Mesendoderm (in vitro differentiated cells): ENCODE data around the gene KY.

Experiments used
- DNase-seq: peaks from one replicate; pipeline ENCODE4 v3.0.0; 2013
- H2AK5ac ChIP-seq: 2 replicates; pipeline ENCODE4 v1.6.1; 2013; ENCODE audit warnings: low read length, inconsistent platforms
- H2BK120ac ChIP-seq: 2 replicates; pipeline ENCODE4 v1.6.1; 2013; ENCODE audit warnings: low read depth, mild to moderate bottlenecking, low read length, moderate library complexity, mixed read lengths
- H2BK15ac ChIP-seq: replicated peaks from 2 replicates; pipeline ENCODE4 v1.6.1; 2013; ENCODE audit warnings: low read depth, mild to moderate bottlenecking, moderate library complexity
- H2BK5ac ChIP-seq: 2 replicates; pipeline ENCODE4 v1.6.1; 2013; ENCODE audit warnings: low read length, inconsistent platforms
- H3K18ac ChIP-seq: 2 replicates; pipeline ENCODE4 v1.6.1; 2013; ENCODE audit warnings: mild to moderate bottlenecking, low read length, mixed read lengths
- H3K23ac ChIP-seq: one replicate; pipeline ENCODE4 v1.6.1; 2013; ENCODE audit warnings: low read length
- H3K27ac ChIP-seq: 2 replicates; pipeline ENCODE4 v1.5.1; 2013; ENCODE audit warnings: low read depth, mild to moderate bottlenecking, inconsistent platforms, low read length, moderate library complexity
- H3K27me3 ChIP-seq: 2 replicates; pipeline ENCODE4 v1.6.1; 2013; ENCODE audit warnings: low read length, control low read depth, mild to moderate bottlenecking, inconsistent platforms; ENCODE audit not compliant: insufficient read depth, poor library complexity
- H3K36me3 ChIP-seq: 2 replicates; pipeline ENCODE4 v1.6.1; 2013; ENCODE audit warnings: low read length, inconsistent platforms; ENCODE audit not compliant: control insufficient read depth, insufficient read depth
- H3K4ac ChIP-seq: one replicate; pipeline ENCODE4 v1.6.1; 2013; ENCODE audit warnings: low read depth, mild to moderate bottlenecking, low read length, moderate library complexity
- H3K4me1 ChIP-seq: 2 replicates; pipeline ENCODE4 v1.6.1; 2013; ENCODE audit warnings: low read depth, low read length, inconsistent platforms; ENCODE audit not compliant: control insufficient read depth
- H3K4me2 ChIP-seq: 2 replicates; pipeline ENCODE4 v1.6.1; 2013; ENCODE audit warnings: low read length
- H3K4me3 ChIP-seq: 2 replicates; pipeline ENCODE4 v1.5.1; 2013; ENCODE audit warnings: mild to moderate bottlenecking, low read length
- H3K56ac ChIP-seq: one replicate; pipeline ENCODE4 v1.6.1; 2013; ENCODE audit warnings: low read length
- H3K79me1 ChIP-seq: 2 replicates; pipeline ENCODE4 v1.6.1; 2013; ENCODE audit warnings: low read length, inconsistent platforms
- H3K79me2 ChIP-seq: 2 replicates; pipeline ENCODE4 v1.6.1; 2013; ENCODE audit warnings: mild to moderate bottlenecking, low read length; ENCODE audit not compliant: control insufficient read depth, insufficient read depth
- H3K9ac ChIP-seq: 2 replicates; pipeline ENCODE4 v1.6.1; 2013; ENCODE audit warnings: low read length, inconsistent platforms
- H4K5ac ChIP-seq: one replicate; pipeline ENCODE4 v1.6.1; 2013; ENCODE audit warnings: low read length
- H4K8ac ChIP-seq: one replicate; pipeline ENCODE4 v1.6.1; 2013; ENCODE audit warnings: low read depth, mild to moderate bottlenecking, control low read depth, low read length, moderate library complexity
- WGBS: extraction: QIAGEN DNeasy Blood & Tissue Kit; methylation state at CpG from one replicate; pipeline ENCODE4 v1.1.7; 2013; ENCODE audit warnings: low lambda C conversion rate, missing lambda C conversion rate; ENCODE audit not compliant: insufficient coverage; ENCODE audit errors: extremely low coverage; 5-methylcytosine and 5-hydroxymethylcytosine counted together

The KY gene

GRCh38 chr3:134624537-134625287, 26.1 kb downstream of the KY start:
- Histone ChIP-seq H3K4me3 (no peak overlapping the region), H3K4ac (no peak overlapping the region), H3K4me1 (no peaks in the 10 kb centered on the region), H3K79me1 (no peaks in the 10 kb centered on the region), H3K18ac (no peak overlapping the region), H3K9ac (no peak overlapping the region), H3K23ac (no peak overlapping the region), H3K4me2 (no peak overlapping the region), H4K5ac (no peak overlapping the region), H2BK120ac (no peak overlapping the region), H3K79me2 (no peaks in the 10 kb centered on the region), H3K36me3 (no peaks in the 10 kb centered on the region), H2BK5ac (no peak overlapping the region), H2BK15ac (no peak overlapping the region), H3K56ac (no peak overlapping the region), H4K8ac (no peak overlapping the region), H3K27me3 (no peaks in the 10 kb centered on the region), H3K27ac (no peak overlapping the region), H2AK5ac (no peak overlapping the region)
- WGBS, result no CpG with 5 or more reads among the region's 5 CpGs
- DNase-seq, result no peak

GRCh38 chr3:134623615-134624245, 27.1 kb downstream of the KY start:
- Histone ChIP-seq H3K4me1 (no peaks in the 10 kb centered on the region), H2BK5ac (no peak overlapping the region), H3K18ac (no peak overlapping the region), H3K4ac (no peak overlapping the region), H3K4me2 (no peak overlapping the region), H4K8ac (no peak overlapping the region), H3K79me2 (no peaks in the 10 kb centered on the region), H3K27ac (no peak overlapping the region), H4K5ac (no peak overlapping the region), H3K79me1 (no peaks in the 10 kb centered on the region), H2BK120ac (no peak overlapping the region), H3K4me3 (no peak overlapping the region), H3K9ac (no peak overlapping the region), H3K36me3 (no peaks in the 10 kb centered on the region), H3K27me3 (no peaks in the 10 kb centered on the region), H2AK5ac (no peak overlapping the region), H2BK15ac (no peak overlapping the region), H3K23ac (no peak overlapping the region), H3K56ac (no peak overlapping the region)
- no CpG with 5 or more reads among the region's 7 CpGs for WGBS
- no peak for DNase-seq

GRCh38 chr3:134622806-134623365, 27.9 kb downstream of the KY start:
- no peak for DNase-seq

GRCh38 chr3:134621854-134622253, 29.0 kb downstream of the KY start:
- H3K4me2 ChIP-seq, result no peak overlapping the region
- H3K23ac ChIP-seq, result no peak overlapping the region
- H2BK15ac ChIP-seq, result no peak overlapping the region
- no peak overlapping the region for H3K27ac ChIP-seq
- WGBS, result no CpG with 5 or more reads among the region's 3 CpGs
- H3K18ac ChIP-seq, result no peak overlapping the region
- H3K4ac ChIP-seq, result no peak overlapping the region
- no peak overlapping the region for H3K56ac ChIP-seq
- H3K79me2 ChIP-seq, result no peaks in the 10 kb centered on the region
- H3K9ac ChIP-seq, result no peak overlapping the region
- H2AK5ac ChIP-seq, result no peak overlapping the region
- H3K4me3 ChIP-seq, result no peak overlapping the region
- no peak for DNase-seq
- H3K4me1 ChIP-seq, result no peaks in the 10 kb centered on the region
- no peaks in the 10 kb centered on the region for H3K36me3 ChIP-seq
- no peak overlapping the region for H4K5ac ChIP-seq
- no peaks in the 10 kb centered on the region for H3K79me1 ChIP-seq
- H4K8ac ChIP-seq, result no peak overlapping the region
- no peak overlapping the region for H2BK120ac ChIP-seq
- no peak overlapping the region for H2BK5ac ChIP-seq
- H3K27me3 ChIP-seq, result no peaks in the 10 kb centered on the region

More at GRCh38 chr3:134622806-134623365, 27.9 kb downstream of the KY start:
- no CpG with 5 or more reads among the region's 5 CpGs for WGBS
- Histone ChIP-seq H3K27me3 (no peaks in the 10 kb centered on the region), H3K23ac (no peak overlapping the region), H3K36me3 (no peaks in the 10 kb centered on the region), H2BK15ac (no peak overlapping the region), H3K79me2 (no peaks in the 10 kb centered on the region), H3K4me3 (no peak overlapping the region), H3K79me1 (no peaks in the 10 kb centered on the region), H4K5ac (no peak overlapping the region), H3K18ac (no peak overlapping the region), H2AK5ac (no peak overlapping the region), H3K9ac (no peak overlapping the region), H4K8ac (no peak overlapping the region), H2BK120ac (no peak overlapping the region), H2BK5ac (no peak overlapping the region), H3K4me2 (no peak overlapping the region), H3K4ac (no peak overlapping the region), H3K4me1 (no peaks in the 10 kb centered on the region), H3K27ac (no peak overlapping the region), H3K56ac (no peak overlapping the region)

- Histone ChIP-seq H3K27ac (no peak overlapping the region), H3K36me3 (no peaks in the 10 kb centered on the region), H2BK5ac (no peak overlapping the region), H2BK15ac (no peak overlapping the region), H3K4me2 (no peak overlapping the region), H3K23ac (no peak overlapping the region), H3K56ac (no peak overlapping the region), H3K4me1 (no peaks in the 10 kb centered on the region), H3K18ac (no peak overlapping the region), H4K8ac (no peak overlapping the region), H3K79me1 (no peaks in the 10 kb centered on the region), H3K4ac (no peak overlapping the region), H3K79me2 (no peaks in the 10 kb centered on the region), H4K5ac (no peak overlapping the region), H3K9ac (no peak overlapping the region), H3K27me3 (no peaks in the 10 kb centered on the region), H3K4me3 (no peak overlapping the region), H2AK5ac (no peak overlapping the region), H2BK120ac (no peak overlapping the region)
- no CpG with 5 or more reads among the region's 5 CpGs for WGBS
- no peak for DNase-seq
These were observed 30.2 kb downstream of the KY start for GRCh38 chr3:134620476-134621115.
